Prostate gland (tissue), 2 donors: ENCODE results near the gene NPTX1. TPM values are rescaled to one million over a fixed set of nuclear protein-coding genes. Genes with fewer than 3 reads are reported as not detected.

ENCODE experiments used
- DNase-seq: peaks from one replicate; pipeline ENCODE4 v3.0.0-alpha.2; 2019; ENCODE audit warnings: low spot score
- H3K27ac ChIP-seq, 2 donors: fragments of 200-600 bp; sonication (generic); 2 replicates each; pipeline ENCODE4 v1.5.1; 2017 to 2019
- H3K27me3 ChIP-seq: fragments of 200-600 bp; sonication (generic); replicated peaks from 2 replicates; pipeline ENCODE4 v1.5.1; 2019; ENCODE audit not compliant: insufficient read depth
- H3K36me3 ChIP-seq, 2 donors: fragments of 200-600 bp; sonication (generic); 1 replicate in 1 of 2; 2 replicates in 1 of 2; pipeline versions ENCODE4 v1.5.1 to v1.8.1; 2017 to 2019
- H3K4me1 ChIP-seq: fragments of 200-600 bp; sonication (generic); replicated peaks from 2 replicates; pipeline ENCODE4 v1.5.1; 2019
- H3K4me3 ChIP-seq, 2 donors: fragments of 200-600 bp; sonication (generic); 2 replicates each; pipeline ENCODE4 v1.5.1; 2017 to 2019
- H3K9me3 ChIP-seq: fragments of 200-600 bp; sonication (generic); 2 replicates; pipeline ENCODE4 v1.5.1; 2017
- CTCF ChIP-seq, 4 experiments: fragments of 200-600 bp in 2 of 4; fragments of 450-650 bp in 2 of 4; sonication (generic) in 2 of 4; IDR thresholded peaks; 1 replicate in 3 of 4; 2 replicates in 1 of 4; pipeline ENCODE4 v1.5.1; 2016 to 2019; ENCODE audit warnings: antibody characterized with exemption in 4 of 4, mild to moderate bottlenecking in 2 of 4, moderate library complexity in 2 of 4
- POLR2A ChIP-seq: fragments of 450-650 bp; IDR thresholded peaks from one replicate; pipeline ENCODE4 v1.6.1; 2016; ENCODE audit warnings: antibody characterized with exemption, mild to moderate bottlenecking
- POLR2AphosphoS5 ChIP-seq: sonication (generic); formaldehyde crosslinking; IDR thresholded peaks from one replicate; pipeline ENCODE4 v1.6.1; 2017; ENCODE audit warnings: antibody characterized with exemption
- WGBS: methylation state at CpG from one replicate; pipeline ENCODE4 v1.1.5; 2018; 5-methylcytosine and 5-hydroxymethylcytosine counted together
- intact Hi-C: fragments of 100-400 bp; cut with DNase I; formaldehyde crosslinking; loops from one replicate; pipeline ENCODE4 v1.14.2; 2022
- total RNA-seq, 2 donors: library from RNA; depleted of rRNA; stranded (reverse); fragments of >200 nt; gene quantifications; one replicate each; pipeline ENCODE4 v1.1.0, GENCODE V29; 2016

NPTX1 gene
- total RNA-seq, 2 donors from 2014 or later = 0.34 to 0.73 TPM

GRCh38 chr17:80461528-80462160 lies 14.8 kb downstream of the NPTX1 start:
- 52% methylated on average over 20 of the region's 20 CpGs for WGBS
- intact Hi-C loops = no loop called here
- TF ChIP-seq POLR2AphosphoS5 = no peak
- no peak for TF ChIP-seq CTCF (IDR thresholded peaks at IDR 0.05)
- TF ChIP-seq POLR2A = no peak

DNA sequence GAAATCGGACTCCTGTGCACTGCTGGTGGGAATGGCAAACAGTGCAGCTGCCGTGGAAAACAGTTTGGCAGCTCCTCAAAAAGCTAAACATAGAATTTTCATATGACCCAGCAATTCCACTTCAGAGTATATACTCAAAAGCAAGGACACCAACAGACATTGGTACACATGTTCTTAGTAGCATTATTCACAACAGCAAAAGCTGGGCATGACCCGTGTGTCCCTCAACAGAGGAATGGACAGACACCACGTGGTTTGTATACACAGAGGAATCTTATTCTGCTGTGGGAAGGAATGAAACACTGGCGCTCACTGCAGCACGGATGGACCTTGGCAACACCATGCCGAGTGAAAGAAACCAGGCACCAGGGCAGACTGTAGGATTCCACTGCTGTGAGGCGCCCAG lies 16.0 kb downstream of the NPTX1 start:
- intact Hi-C loops = no loop called here
- no peaks in the 10 kb centered on the region for H3K27me3 ChIP-seq

More at GRCh38 chr17:80461528-80462160, 14.8 kb downstream of the NPTX1 start:
- no peaks in the 10 kb centered on the region for H3K4me1 ChIP-seq
- DNase-seq = no peak
- no peaks in the 10 kb centered on the region for H3K27me3 ChIP-seq
- H3K9me3 ChIP-seq = no peaks in the 10 kb centered on the region
- no peak overlapping the region for H3K27ac ChIP-seq
- no peaks in the 10 kb centered on the region for H3K36me3 ChIP-seq
- H3K4me3 ChIP-seq = no peak overlapping the region

GRCh38 chr17:80459234-80459633 lies 17.2 kb downstream of the NPTX1 start:
- Histone ChIP-seq H3K27me3 (no peaks in the 10 kb centered on the region), H3K27ac (no peak overlapping the region), H3K36me3 (no peaks in the 10 kb centered on the region), H3K9me3 (no peaks in the 10 kb centered on the region), H3K4me3 (no peak overlapping the region), H3K4me1 (no peaks in the 10 kb centered on the region)
- TF ChIP-seq POLR2AphosphoS5 (no peak), CTCF (IDR thresholded peaks at IDR 0.05) (no peak), POLR2A (no peak)
- intact Hi-C loops = loop anchor here (10.0 kb wide), 1 partner anchor 506 kb away; no protein-coding TSS in a partner anchor
- 79% methylated on average over 11 of the region's 11 CpGs for WGBS
- DNase-seq = no peak

More for the DNA sequence above, 16.0 kb downstream of the NPTX1 start:
- 56% methylated on average over 8 of the region's 8 CpGs for WGBS
- no peak overlapping the region for H3K4me3 ChIP-seq
- no peak overlapping the region for H3K27ac ChIP-seq
- no peak for DNase-seq
- H3K4me1 ChIP-seq = no peaks in the 10 kb centered on the region
- no peak for TF ChIP-seq CTCF (IDR thresholded peaks at IDR 0.05)
- TF ChIP-seq POLR2A = no peak
- TF ChIP-seq POLR2AphosphoS5 = no peak
- no peaks in the 10 kb centered on the region for H3K36me3 ChIP-seq
- no peaks in the 10 kb centered on the region for H3K9me3 ChIP-seq

DNA sequence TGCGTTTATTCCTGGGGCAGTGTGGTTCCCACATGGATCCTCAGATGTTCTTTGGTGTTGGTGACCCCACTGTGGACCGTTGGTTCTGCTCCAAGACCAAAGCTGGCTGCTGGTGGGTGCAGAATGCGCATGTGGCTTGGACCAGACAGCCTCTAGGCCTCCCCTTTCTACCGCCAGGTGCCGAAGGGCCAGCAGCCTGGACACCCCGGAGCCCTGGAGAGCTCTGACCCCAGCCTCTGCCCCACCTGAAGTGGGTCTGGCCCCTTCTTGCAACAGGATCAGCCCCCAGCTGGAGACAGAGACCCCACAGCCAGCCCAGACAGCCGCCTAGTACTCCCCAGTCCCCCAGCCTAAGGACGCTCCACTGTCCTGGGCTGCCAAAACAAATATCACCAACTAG lies 18.4 kb downstream of the NPTX1 start:
- no peaks in the 10 kb centered on the region for H3K9me3 ChIP-seq
- no peak overlapping the region for H3K27ac ChIP-seq
- H3K4me3 ChIP-seq = no peak overlapping the region
- no peaks in the 10 kb centered on the region for H3K4me1 ChIP-seq
- no peak for DNase-seq
- WGBS = 83% methylated on average over 8 of the region's 8 CpGs
- TF ChIP-seq POLR2AphosphoS5 (no peak), POLR2A (no peak), CTCF (IDR thresholded peaks at IDR 0.05) (no peak)
- no peaks in the 10 kb centered on the region for H3K36me3 ChIP-seq
- no peaks in the 10 kb centered on the region for H3K27me3 ChIP-seq
- intact Hi-C loops = loop anchor here (10.0 kb wide), 1 partner anchor 507 kb away; no protein-coding TSS in a partner anchor

GRCh38 chr17:80457236-80457856 lies 19.1 kb downstream of the NPTX1 start:
- H3K36me3 ChIP-seq = no peaks in the 10 kb centered on the region
- intact Hi-C loops = loop anchor here (10.0 kb wide), 1 partner anchor 507 kb away; no protein-coding TSS in a partner anchor
- no peaks in the 10 kb centered on the region for H3K4me1 ChIP-seq
- no peak overlapping the region for H3K27ac ChIP-seq
- TF ChIP-seq POLR2AphosphoS5 = no peak
- TF ChIP-seq CTCF (IDR thresholded peaks at IDR 0.05) = no peak
- no peak for TF ChIP-seq POLR2A
- no peak for DNase-seq
- H3K27me3 ChIP-seq = no peaks in the 10 kb centered on the region
- 73% methylated on average over 15 of the region's 15 CpGs for WGBS
- H3K4me3 ChIP-seq = no peak overlapping the region
- no peaks in the 10 kb centered on the region for H3K9me3 ChIP-seq
